ENCODE measurements around the gene ANKHD1. TPM values are rescaled to one million over a fixed set of nuclear protein-coding genes. Genes with fewer than 3 reads are reported as not detected.

Gene ANKHD1
- total and polyA plus RNA-seq, 2 of the 8 experiments (the other 6 are each of a cell fraction or from before 2014, with no cell fraction given), result 69.9 to 108 TPM

DNA sequence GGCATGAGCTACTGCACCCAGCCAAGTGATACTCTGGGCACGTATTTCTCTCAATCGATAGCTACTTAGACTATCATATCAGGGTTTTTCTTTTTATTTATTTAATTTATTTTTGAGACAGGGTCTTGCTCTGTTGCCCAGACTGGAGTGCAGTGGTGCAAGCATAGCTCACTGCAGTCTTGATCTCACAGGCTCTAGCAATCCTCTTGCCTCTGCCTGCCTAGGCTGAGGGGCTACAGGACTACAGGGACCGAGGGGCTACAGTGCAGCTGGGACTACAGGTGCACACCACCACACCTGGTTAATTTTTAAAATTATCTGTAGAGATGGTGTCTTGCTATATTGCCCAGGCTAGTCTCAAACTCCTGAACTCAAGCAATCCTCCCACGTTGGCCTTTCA, 20.3 kb upstream of the ANKHD1 start (continued):
- no peak for TF ChIP-seq SIX5 (IDR thresholded peaks at IDR 0.05; ENCODE audit: low read depth, low read length)
- no peak for TF ChIP-seq RBBP5 (IDR thresholded peaks at IDR 0.05; ENCODE audit: borderline replicate concordance, low read depth, low read length)
- TF ChIP-seq CREB1 (IDR thresholded peaks at IDR 0.05), result no peak
- no peak for TF ChIP-seq KDM1A (IDR thresholded peaks at IDR 0.05; ENCODE audit: borderline replicate concordance, low read length)

All from H1 (cell line).